ENCODE data around the gene CD63. TPM values are rescaled to one million over a fixed set of nuclear protein-coding genes. Genes with fewer than 3 reads are reported as not detected.

The CD63 gene
- total RNA-seq, 4 donors from 2014 or later, result 683 to 1,145 (median 1,122) TPM

- intact Hi-C loops (cut with DNase I), result no loop called here
- DNase-seq, result no peak
- WGBS, 2 donors, result 72 to 80% methylated on average over 12 to 14 of the region's 14 CpGs
- no peaks in the 10 kb centered on the region for H3K27me3 ChIP-seq
- TF ChIP-seq CTCF (IDR thresholded peaks at IDR 0.05) (no peak), POLR2A (IDR thresholded peaks at IDR 0.05) (no peak)
- peak overlapping the region in 2 of 3 donors; percentile 29 to 45 for H3K27ac ChIP-seq
- peaks cover 22 to 24% of the 10 kb centered on the region in 2 donors for H3K36me3 ChIP-seq
- H3K9me3 ChIP-seq, result no peaks in the 10 kb centered on the region
- no peak overlapping the region for H3K4me3 ChIP-seq (replicated peaks in 1 of 3)
- peaks cover 33 to 67% of the 10 kb centered on the region in 2 donors for H3K4me1 ChIP-seq
Measured at GRCh38 chr12:55721601-55722213, 7.1 kb downstream of the CD63 start.

- Histone ChIP-seq H3K4me3 (replicated peaks in 1 of 3) (no peak overlapping the region), H3K27ac (peak overlapping the region in 1 of 3 donors; percentile 11), H3K27me3 (no peaks in the 10 kb centered on the region), H3K4me1 (peaks cover 34 to 62% of the 10 kb centered on the region in 2 donors), H3K36me3 (peaks cover 18 to 19% of the 10 kb centered on the region in 2 donors), H3K9me3 (no peaks in the 10 kb centered on the region)
- WGBS, 2 donors, result 44 to 73% methylated on average over 8 to 9 of the region's 9 CpGs
- DNase-seq, result peak in 1 of 2 donors; percentile 38
- intact Hi-C loops (cut with DNase I), result no loop called here
- TF ChIP-seq POLR2A (IDR thresholded peaks at IDR 0.05), result no peak
- peak in 2 of 6 experiments; percentile 3 to 36 for TF ChIP-seq CTCF (IDR thresholded peaks at IDR 0.05)
Measured at GRCh38 chr12:55720894-55721444, 7.8 kb downstream of the CD63 start.

GRCh38 chr12:55720071-55720564 is 8.7 kb downstream of the CD63 start, which contains the start of gene RDH5:
Gene RDH5 (plus strand): TSS chr12:55720393. CDS start chr12:55721185, 792 bp downstream.
- Histone ChIP-seq H3K36me3 (peaks cover 9 to 12% of the 10 kb centered on the region in 2 donors), H3K4me1 (peaks cover 40 to 62% of the 10 kb centered on the region in 2 donors), H3K4me3 (replicated peaks in 1 of 3) (no peak within 1 kb of the TSS), H3K9me3 (no peaks in the 10 kb centered on the region), H3K27ac (peak within 1 kb of the TSS in 2 of 3 donors; percentile 11 to 41), H3K27me3 (no peaks in the 10 kb centered on the region)
- TF ChIP-seq CTCF (IDR thresholded peaks at IDR 0.05), result no peak
- no peak for TF ChIP-seq POLR2A (IDR thresholded peaks at IDR 0.05)
- DNase-seq, result no peak
- intact Hi-C loops (cut with DNase I), result no loop called here
- 77 to 83% methylated on average over 6 of the region's 6 CpGs for WGBS, 2 donors

- H3K4me1 ChIP-seq, result peaks cover 36 to 57% of the 10 kb centered on the region in 2 donors
- no peaks in the 10 kb centered on the region for H3K27me3 ChIP-seq
- peaks cover 4% of the 10 kb centered on the region in 2 donors for H3K36me3 ChIP-seq
- 81 to 91% methylated on average over 6 to 7 of the region's 7 CpGs for WGBS, 2 donors
- no peak overlapping the region for H3K4me3 ChIP-seq (replicated peaks in 1 of 3)
- DNase-seq, result no peak
- no peak for TF ChIP-seq POLR2A (IDR thresholded peaks at IDR 0.05)
- TF ChIP-seq CTCF (IDR thresholded peaks at IDR 0.05), result no peak
- no peaks in the 10 kb centered on the region for H3K9me3 ChIP-seq
- intact Hi-C loops (cut with DNase I), result no loop called here
- H3K27ac ChIP-seq, result peak overlapping the region in 2 of 3 donors; percentile 11 to 41
Measured at GRCh38 chr12:55719371-55719770, 9.4 kb downstream of the CD63 start.

Measured in thyroid gland (tissue), 4 donors.